AG09319 (cell line): Measurements from ENCODE around the gene TSPAN18.

Source experiments
- DNase-seq: peaks from one replicate; pipeline ENCODE4 v3.0.0-alpha.2; 2010; ENCODE audit warnings: low read depth; ENCODE audit errors: extremely low read depth
- CTCF ChIP-seq: IDR thresholded peaks from 2 replicates; pipeline ENCODE4 v1.5.1; 2011; ENCODE audit warnings: low read depth, mild to moderate bottlenecking, inconsistent platforms, low read length, moderate library complexity

TSPAN18 gene

GRCh38 chr11:44916801-44917385 lies 190.1 kb downstream of the TSPAN18 start:
- DNase-seq, result no peak
- no peak for TF ChIP-seq CTCF

- no peak for TF ChIP-seq CTCF
- DNase-seq, result no peak
Observed at GRCh38 chr11:44917741-44918140, 191.0 kb downstream of the TSPAN18 start.

- no peak for TF ChIP-seq CTCF
- DNase-seq, result no peak
Observed at GRCh38 chr11:44920451-44920850, 193.7 kb downstream of the TSPAN18 start.

- TF ChIP-seq CTCF, result no peak
- no peak for DNase-seq
Observed at GRCh38 chr11:44923115-44923514, 196.4 kb downstream of the TSPAN18 start.

- DNase-seq, result no peak
- TF ChIP-seq CTCF, result no peak
Observed at GRCh38 chr11:44923806-44924205, 197.0 kb downstream of the TSPAN18 start.

- DNase-seq, result no peak
- TF ChIP-seq CTCF, result no peak
Observed at GRCh38 chr11:44926036-44926435, 199.3 kb downstream of the TSPAN18 start.

GRCh38 chr11:44927174-44927661 lies 200.5 kb downstream of the TSPAN18 start:
- peak; percentile 40 for DNase-seq
- TF ChIP-seq CTCF, result peak; percentile 87
